Measurements from ENCODE around the gene CDS2.

CDS2 gene

GRCh38 chr20:5178046-5178445 is 51.2 kb downstream of the CDS2 start:
- peaks cover 62% of the 10 kb centered on the region for H3K36me3 Mint-ChIP-seq
- peaks cover 9% of the 10 kb centered on the region for H3K4me1 Mint-ChIP-seq

GRCh38 chr20:5180421-5180820 is 53.6 kb downstream of the CDS2 start:
- Mint-ChIP-seq H3K4me1 (no peaks in the 10 kb centered on the region), H3K9me3 (no peaks in the 10 kb centered on the region), H3K27me3 (no peaks in the 10 kb centered on the region), H3K36me3 (peaks cover 62% of the 10 kb centered on the region), H3K4me3 (no peak overlapping the region), H3K27ac (no peak overlapping the region)
- no peak for ATAC-seq

More at GRCh38 chr20:5178046-5178445, 51.2 kb downstream of the CDS2 start:
- Mint-ChIP-seq H3K27ac (no peak overlapping the region), H3K27me3 (no peaks in the 10 kb centered on the region), H3K4me3 (no peak overlapping the region), H3K9me3 (no peaks in the 10 kb centered on the region)
- no peak for ATAC-seq

DNA sequence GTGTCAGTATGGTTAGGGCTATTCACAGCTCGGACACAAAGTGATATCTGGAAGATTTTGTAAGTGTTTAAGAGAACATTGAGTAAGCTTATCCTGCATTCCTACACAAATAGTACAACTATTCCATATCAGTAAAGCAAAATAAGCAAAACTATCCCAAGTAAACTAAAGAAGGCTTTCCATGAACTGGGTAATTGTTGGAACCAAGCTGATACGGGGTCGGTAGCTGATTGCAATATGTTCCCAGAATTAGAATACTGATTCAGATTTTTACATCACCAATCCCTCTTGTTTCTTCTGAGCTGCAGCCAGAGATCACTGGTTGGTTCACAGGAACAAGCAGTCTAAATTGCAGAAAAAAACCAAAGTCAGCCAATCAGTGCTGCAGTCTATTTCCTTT is 54.1 kb downstream of the CDS2 start:
- Mint-ChIP-seq H3K27ac (no peak overlapping the region), H3K36me3 (peaks cover 62% of the 10 kb centered on the region)

GRCh38 chr20:5181492-5181891 is 54.7 kb downstream of the CDS2 start:
- Mint-ChIP-seq H3K27me3 (no peaks in the 10 kb centered on the region), H3K4me3 (no peak overlapping the region), H3K9me3 (no peaks in the 10 kb centered on the region), H3K27ac (no peak overlapping the region), H3K4me1 (no peaks in the 10 kb centered on the region), H3K36me3 (peaks cover 62% of the 10 kb centered on the region)
- ATAC-seq: no peak

More for the DNA sequence above, 54.1 kb downstream of the CDS2 start:
- no peak for ATAC-seq
- Mint-ChIP-seq H3K9me3 (no peaks in the 10 kb centered on the region), H3K4me1 (no peaks in the 10 kb centered on the region), H3K27me3 (no peaks in the 10 kb centered on the region), H3K4me3 (no peak overlapping the region)

DNA sequence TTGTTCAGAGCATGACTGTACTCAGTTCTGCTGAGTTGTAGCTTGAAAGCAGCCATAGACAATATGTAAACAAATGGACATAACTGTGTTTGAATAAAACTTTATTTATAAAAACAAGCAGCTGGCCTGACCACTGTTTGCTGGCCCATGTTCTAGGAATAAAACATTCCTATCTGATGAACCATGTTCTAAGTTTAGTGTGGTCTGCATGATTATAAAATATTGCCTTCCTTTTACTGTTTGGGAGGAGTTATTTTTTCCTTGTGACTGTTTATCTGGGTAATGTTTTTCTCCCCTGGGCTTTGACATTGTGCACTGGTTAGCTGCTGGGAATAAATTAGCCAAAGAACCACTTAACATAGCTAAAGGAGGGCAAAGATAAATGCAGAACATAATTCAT is 55.1 kb downstream of the CDS2 start:
- Mint-ChIP-seq H3K9me3 (no peaks in the 10 kb centered on the region), H3K36me3 (peaks cover 60% of the 10 kb centered on the region), H3K27ac (no peak overlapping the region), H3K4me1 (no peaks in the 10 kb centered on the region), H3K27me3 (no peaks in the 10 kb centered on the region), H3K4me3 (no peak overlapping the region)
- no peak for ATAC-seq

GRCh38 chr20:5182615-5183254 is 55.9 kb downstream of the CDS2 start:
- peaks cover 60% of the 10 kb centered on the region for H3K36me3 Mint-ChIP-seq
- no peak overlapping the region for H3K27ac Mint-ChIP-seq
- no peak for ATAC-seq
- H3K4me3 Mint-ChIP-seq: no peak overlapping the region
- no peaks in the 10 kb centered on the region for H3K27me3 Mint-ChIP-seq
- H3K4me1 Mint-ChIP-seq: no peaks in the 10 kb centered on the region
- H3K9me3 Mint-ChIP-seq: no peaks in the 10 kb centered on the region

- Mint-ChIP-seq H3K27me3 (no peaks in the 10 kb centered on the region), H3K27ac (no peak overlapping the region), H3K36me3 (peaks cover 55% of the 10 kb centered on the region), H3K9me3 (no peaks in the 10 kb centered on the region), H3K4me3 (no peak overlapping the region), H3K4me1 (no peaks in the 10 kb centered on the region)
- no peak for ATAC-seq
Observed at GRCh38 chr20:5183731-5184474, 57.1 kb downstream of the CDS2 start.

- no peaks in the 10 kb centered on the region for H3K27me3 Mint-ChIP-seq
- H3K4me3 Mint-ChIP-seq: no peak overlapping the region
- no peaks in the 10 kb centered on the region for H3K4me1 Mint-ChIP-seq
- ATAC-seq: no peak
- peaks cover 56% of the 10 kb centered on the region for H3K36me3 Mint-ChIP-seq
- no peaks in the 10 kb centered on the region for H3K9me3 Mint-ChIP-seq
- peak overlapping the region; percentile 68 for H3K27ac Mint-ChIP-seq
Observed at GRCh38 chr20:5184684-5185083, 57.9 kb downstream of the CDS2 start.

- H3K27ac Mint-ChIP-seq: no peak overlapping the region
- no peaks in the 10 kb centered on the region for H3K27me3 Mint-ChIP-seq
- ATAC-seq: no peak
Observed at GRCh38 chr20:5187122-5187521, 60.3 kb downstream of the CDS2 start.

DNA sequence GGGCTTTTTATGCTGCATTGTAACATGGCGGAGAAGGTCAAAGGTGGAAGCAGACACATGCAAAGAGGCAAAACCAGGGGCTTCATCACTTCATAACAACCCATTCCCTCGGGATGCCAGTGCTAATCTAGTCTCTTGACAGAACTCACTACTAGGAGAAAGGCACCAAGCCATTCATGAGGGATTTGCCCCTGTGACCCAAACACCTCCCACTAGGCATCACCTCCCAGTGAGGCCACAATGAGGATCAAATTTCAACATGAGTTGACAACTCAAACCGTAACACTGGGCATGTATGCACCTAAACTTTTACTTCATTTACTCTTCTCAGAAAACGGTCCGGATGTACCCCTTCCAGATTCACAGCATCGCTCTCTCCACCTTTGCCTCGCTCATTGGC is 61.9 kb downstream of the CDS2 start:
- no peak for ATAC-seq
- Mint-ChIP-seq H3K9me3 (no peaks in the 10 kb centered on the region), H3K4me3 (no peak overlapping the region), H3K27me3 (no peaks in the 10 kb centered on the region), H3K36me3 (peaks cover 42% of the 10 kb centered on the region), H3K4me1 (peaks cover 15% of the 10 kb centered on the region), H3K27ac (no peak overlapping the region)

More at GRCh38 chr20:5187122-5187521, 60.3 kb downstream of the CDS2 start:
- peaks cover 52% of the 10 kb centered on the region for H3K36me3 Mint-ChIP-seq
- H3K4me3 Mint-ChIP-seq: no peak overlapping the region
- H3K4me1 Mint-ChIP-seq: peaks cover 7% of the 10 kb centered on the region
- no peaks in the 10 kb centered on the region for H3K9me3 Mint-ChIP-seq

- ATAC-seq: peak; percentile 35
- peaks cover 15% of the 10 kb centered on the region for H3K4me1 Mint-ChIP-seq
- H3K27ac Mint-ChIP-seq: peak overlapping the region; percentile 76
- H3K9me3 Mint-ChIP-seq: no peaks in the 10 kb centered on the region
- no peaks in the 10 kb centered on the region for H3K27me3 Mint-ChIP-seq
- H3K4me3 Mint-ChIP-seq: no peak overlapping the region
- H3K36me3 Mint-ChIP-seq: peaks cover 39% of the 10 kb centered on the region
Observed at GRCh38 chr20:5189917-5190316, 63.1 kb downstream of the CDS2 start.

- Mint-ChIP-seq H3K9me3 (no peaks in the 10 kb centered on the region), H3K27ac (peak overlapping the region; percentile 76), H3K4me1 (peaks cover 15% of the 10 kb centered on the region)
Observed at GRCh38 chr20:5190444-5190843, 63.6 kb downstream of the CDS2 start.

DNA sequence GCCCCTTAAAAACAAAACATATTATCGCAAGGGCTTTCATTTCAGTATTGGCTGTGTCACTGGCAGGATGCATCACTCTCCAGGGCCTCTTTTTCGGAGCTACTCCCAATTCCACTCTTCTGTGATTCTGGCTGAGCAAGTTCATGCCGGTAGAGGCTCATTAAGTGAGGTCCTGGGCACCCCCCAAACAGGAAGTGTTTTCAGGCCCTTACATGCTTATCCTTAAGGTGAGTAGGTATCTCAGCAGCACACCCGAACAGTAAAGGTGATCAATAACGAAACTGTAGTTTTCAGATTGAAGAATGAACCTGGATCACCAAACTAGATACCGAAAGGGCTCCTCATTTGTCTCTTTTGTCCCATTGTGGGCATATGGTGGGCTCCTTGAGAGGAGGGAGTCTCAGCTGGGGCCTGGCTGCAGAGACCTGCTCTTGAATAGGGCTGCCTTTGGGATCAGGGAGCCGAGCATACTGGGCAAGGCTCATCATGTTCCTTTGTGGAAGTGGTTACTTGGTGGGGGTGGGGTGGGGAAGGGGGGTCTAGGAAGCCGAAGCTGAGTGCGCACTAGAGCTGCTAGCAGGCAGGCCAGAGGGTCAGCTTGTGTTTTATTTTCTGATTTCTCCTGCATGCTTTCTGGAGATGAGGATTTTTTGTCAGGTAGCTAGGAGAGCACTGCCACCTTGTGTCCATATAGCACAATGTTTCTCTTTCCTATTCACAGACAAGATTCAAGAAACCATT is 65.2 kb downstream of the CDS2 start:
- Mint-ChIP-seq H3K27me3 (no peaks in the 10 kb centered on the region), H3K9me3 (no peaks in the 10 kb centered on the region), H3K4me1 (peaks cover 15% of the 10 kb centered on the region), H3K4me3 (no peak overlapping the region), H3K36me3 (peaks cover 28% of the 10 kb centered on the region), H3K27ac (peak overlapping the region; percentile 70)
- peak; percentile 68 for ATAC-seq

More at GRCh38 chr20:5190444-5190843, 63.6 kb downstream of the CDS2 start:
- H3K36me3 Mint-ChIP-seq: peaks cover 33% of the 10 kb centered on the region
- H3K4me3 Mint-ChIP-seq: no peak overlapping the region
- peak; percentile 59 for ATAC-seq
- no peaks in the 10 kb centered on the region for H3K27me3 Mint-ChIP-seq

GRCh38 chr20:5192570-5193431 is 66.0 kb downstream of the CDS2 start:
- no peaks in the 10 kb centered on the region for H3K9me3 Mint-ChIP-seq
- ATAC-seq: no peak
- H3K27me3 Mint-ChIP-seq: no peaks in the 10 kb centered on the region
- peaks cover 31% of the 10 kb centered on the region for H3K36me3 Mint-ChIP-seq
- no peak overlapping the region for H3K4me3 Mint-ChIP-seq
- H3K4me1 Mint-ChIP-seq: peaks cover 15% of the 10 kb centered on the region
- H3K27ac Mint-ChIP-seq: peak overlapping the region; percentile 70

- H3K9me3 Mint-ChIP-seq: no peaks in the 10 kb centered on the region
- peaks cover 15% of the 10 kb centered on the region for H3K4me1 Mint-ChIP-seq
- no peak overlapping the region for H3K27ac Mint-ChIP-seq
- no peak for ATAC-seq
- no peaks in the 10 kb centered on the region for H3K27me3 Mint-ChIP-seq
- H3K36me3 Mint-ChIP-seq: peaks cover 31% of the 10 kb centered on the region
- H3K4me3 Mint-ChIP-seq: no peak overlapping the region
Observed at GRCh38 chr20:5195655-5196054, 68.8 kb downstream of the CDS2 start.
